Natural killer cell treated with Interleukin-12 subunit alpha and Interleukin-12 subunit beta and Interleukin-15 and Interleukin-18, amount 100 ng/mL, for 72 hours (primary cell): ENCODE data around the gene CDX4. TPM values are rescaled to one million over a fixed set of nuclear protein-coding genes. Genes with fewer than 3 reads are reported as not detected.
"Not testable (repeated sequence)": the region's sequence is repeated elsewhere in the genome, so short reads cannot be mapped to it uniquely, and the experiment has no call there.

ENCODE experiments used
- ATAC-seq, 2 donors: fragments of 150-1000 bp; cut with Tn5 transposase in 1 of 2; sonication (Bioruptor Pico), chemical (Tn5 transposase) in 1 of 2; 2 replicates each; pipeline ENCODE4 v1.10.0; 2021
- DNase-seq: peaks from one replicate; pipeline ENCODE4 v3.0.0; 2022; ENCODE audit warnings: low spot score
- H3K27ac Mint-ChIP-seq, 2 donors: 1 replicate in 1 of 2; 2 replicates in 1 of 2; pipeline ENCODE4 v1.8.0; 2022; ENCODE audit warnings: mixed read lengths in 2 of 2, mild to moderate bottlenecking in 1 of 2, moderate library complexity in 1 of 2
- H3K27me3 Mint-ChIP-seq, 2 donors: 1 replicate in 1 of 2; 2 replicates in 1 of 2; pipeline ENCODE4 v1.8.0; 2022; ENCODE audit warnings: mixed read lengths in 2 of 2
- H3K36me3 Mint-ChIP-seq: one replicate; pipeline ENCODE4 v1.8.0; 2022; ENCODE audit warnings: mixed read lengths
- H3K4me1 Mint-ChIP-seq, 2 donors: 1 replicate in 1 of 2; 2 replicates in 1 of 2; pipeline ENCODE4 v1.8.0; 2022; ENCODE audit warnings: low read depth in 2 of 2, mixed read lengths in 2 of 2, mild to moderate bottlenecking in 1 of 2
- H3K4me3 Mint-ChIP-seq: one replicate; pipeline ENCODE4 v1.8.0; 2022; ENCODE audit warnings: mixed read lengths
- H3K9me3 Mint-ChIP-seq: 2 replicates; pipeline ENCODE4 v1.8.0; 2022; ENCODE audit warnings: mixed read lengths
- total RNA-seq, 2 donors: library from RNA; stranded (reverse); gene quantifications; one replicate each; pipeline ENCODE4 v1.2.3, GENCODE V29; 2022

The CDX4 gene
- total RNA-seq, 2 donors from 2014 or later = not detected

- not testable (repeated sequence) for ATAC-seq
Measured at GRCh38 chrX:73492178-73492577, 45.3 kb downstream of the CDX4 start.

More at GRCh38 chrX:73492178-73492577, 45.3 kb downstream of the CDX4 start:
- H3K4me1 Mint-ChIP-seq, H3K4me3 Mint-ChIP-seq, H3K27ac Mint-ChIP-seq, H3K27me3 Mint-ChIP-seq, DNase-seq: not testable (repeated sequence)
- peaks cover 22% of the 10 kb centered on the region for H3K36me3 Mint-ChIP-seq
- peaks cover 16% of the 10 kb centered on the region for H3K9me3 Mint-ChIP-seq

Other genes starting within 250 kb of the CDX4 start
- gene NAP1L2, start 232.2 kb upstream of the CDX4 start, total RNA-seq = 1 to 10 TPM; 1.1 to 2.0 TPM
- gene CHIC1, start 116.1 kb downstream of the CDX4 start, total RNA-seq = 1 to 10 TPM; 4.4 to 7.4 TPM